ENCODE results near the gene CTSW.
A peak's percentile ranks its signal among the peaks of the same experiment; 100 is the strongest.
"Not testable (repeated sequence)": the region's sequence is repeated elsewhere in the genome, so short reads cannot be mapped to it uniquely, and the experiment has no call there.

The CTSW gene, protein sequence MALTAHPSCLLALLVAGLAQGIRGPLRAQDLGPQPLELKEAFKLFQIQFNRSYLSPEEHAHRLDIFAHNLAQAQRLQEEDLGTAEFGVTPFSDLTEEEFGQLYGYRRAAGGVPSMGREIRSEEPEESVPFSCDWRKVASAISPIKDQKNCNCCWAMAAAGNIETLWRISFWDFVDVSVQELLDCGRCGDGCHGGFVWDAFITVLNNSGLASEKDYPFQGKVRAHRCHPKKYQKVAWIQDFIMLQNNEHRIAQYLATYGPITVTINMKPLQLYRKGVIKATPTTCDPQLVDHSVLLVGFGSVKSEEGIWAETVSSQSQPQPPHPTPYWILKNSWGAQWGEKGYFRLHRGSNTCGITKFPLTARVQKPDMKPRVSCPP

DNA sequence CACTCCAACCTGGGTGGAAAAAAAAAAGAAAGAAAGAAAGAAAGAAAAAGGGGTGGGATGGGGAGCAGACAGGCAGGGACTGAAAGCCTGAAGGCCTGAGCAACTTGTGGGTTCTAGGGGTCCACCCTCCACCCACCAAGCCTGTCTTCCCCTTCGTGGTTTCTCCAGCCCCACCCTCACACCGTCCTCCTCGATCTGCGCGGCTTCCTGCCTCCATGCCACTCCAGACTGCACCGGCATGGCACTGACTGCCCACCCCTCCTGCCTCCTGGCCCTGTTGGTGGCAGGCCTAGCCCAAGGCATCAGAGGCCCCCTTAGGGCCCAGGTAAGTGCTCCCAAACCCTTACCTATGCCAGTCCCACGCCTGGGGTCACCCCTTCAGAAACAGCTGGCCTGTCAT is at the start of gene CTSW:
TSS of gene CTSW (plus strand) at position 221 of the 400 bp plus-strand sequence. CDS start at position 239, 18 bp downstream.
- no peak for FAIRE-seq
- DNase-seq (ENCODE audit: extremely low spot score, insufficient read length, low read depth) = no peak

DNA sequence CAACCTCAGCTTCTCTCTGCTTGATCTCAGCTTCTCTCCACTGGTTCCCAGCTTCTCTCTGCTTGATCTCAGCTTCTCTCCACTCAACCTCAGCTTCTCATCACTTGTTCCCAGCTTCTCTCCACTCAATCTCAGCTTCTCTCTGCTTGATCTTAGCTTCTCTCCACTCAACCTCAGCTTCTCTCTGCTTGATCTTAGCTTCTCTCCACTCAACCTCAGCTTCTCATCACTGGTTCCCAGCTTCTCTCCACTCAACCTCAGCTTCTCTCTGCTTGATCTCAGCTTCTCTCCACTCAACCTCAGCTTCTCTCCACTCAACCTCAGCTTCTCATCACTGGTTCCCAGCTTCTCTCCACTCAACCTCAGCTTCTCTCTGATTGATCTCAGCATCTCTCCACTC is 47.4 kb upstream of the CTSW start:
- FAIRE-seq; DNase-seq (ENCODE audit: extremely low spot score, insufficient read length, low read depth): not testable (repeated sequence)

DNA sequence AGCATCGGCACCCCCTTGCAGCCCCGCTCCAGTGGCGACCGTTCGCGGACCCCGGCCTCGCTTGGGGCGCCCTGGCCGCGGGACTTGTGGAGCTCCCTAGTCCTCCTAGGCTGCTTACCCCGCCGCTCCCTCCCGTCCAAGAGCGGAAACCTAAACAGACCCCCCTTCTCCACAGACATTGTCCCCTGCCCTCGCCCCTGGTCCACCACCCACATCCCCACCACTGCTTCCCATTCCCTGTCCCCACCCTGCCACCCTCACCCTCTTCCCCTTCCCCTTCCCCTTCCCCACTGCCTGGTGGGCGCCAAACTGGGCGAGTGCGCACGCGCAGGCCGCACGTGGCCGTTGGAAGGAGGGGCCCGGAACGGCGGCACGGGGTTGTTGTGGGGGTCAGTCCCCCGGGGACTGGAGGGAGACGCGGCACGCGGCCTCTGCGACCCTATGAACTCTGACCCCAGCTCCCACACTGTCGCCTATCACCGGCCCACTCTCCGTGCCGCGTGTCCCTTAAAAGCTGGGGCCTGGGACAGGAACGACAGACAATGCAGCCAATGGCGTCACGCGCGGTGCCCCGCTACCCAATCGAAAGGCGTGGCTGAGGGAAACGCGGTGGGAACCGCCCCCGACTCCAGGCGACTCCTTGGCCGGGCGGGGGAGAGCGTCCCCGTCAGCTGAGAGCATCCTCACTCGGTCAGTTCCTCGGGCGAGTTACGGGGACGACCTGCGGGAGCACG is 46.2 kb upstream of the CTSW start, which contains the start of gene SNX32:
TSS of gene SNX32 (plus strand) at position 667 of the 734 bp plus-strand sequence. CDS start 103 bp downstream, outside the sequence.
- FAIRE-seq (peak; percentile 98), DNase-seq (ENCODE audit: extremely low spot score, insufficient read length, low read depth) (peak; percentile 99)

GRCh38 chr11:65834202-65834601 is 45.4 kb upstream of the CTSW start:
- DNase-seq (ENCODE audit: extremely low spot score, insufficient read length, low read depth) (no peak), FAIRE-seq (no peak)

DNA sequence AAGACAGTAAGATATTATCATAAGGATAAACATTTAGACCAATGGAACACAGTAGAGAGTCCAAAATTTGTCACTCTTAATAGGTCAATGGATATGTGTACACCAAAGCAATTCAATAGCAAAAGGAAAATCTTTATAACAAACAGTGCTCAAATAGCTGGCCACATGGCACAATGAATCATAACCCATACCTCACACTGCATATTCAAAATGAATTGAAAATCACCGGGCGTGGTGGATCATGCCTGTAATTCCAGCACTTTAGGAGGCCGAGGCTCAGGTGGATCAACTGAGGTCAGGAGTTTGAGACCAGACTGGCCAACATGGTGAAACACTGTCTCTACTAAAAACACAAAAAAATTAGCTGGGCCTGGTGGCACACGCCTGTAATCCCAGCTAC is 37.5 kb upstream of the CTSW start:
- FAIRE-seq (no peak), DNase-seq (ENCODE audit: extremely low spot score, insufficient read length, low read depth) (no peak)

DNA sequence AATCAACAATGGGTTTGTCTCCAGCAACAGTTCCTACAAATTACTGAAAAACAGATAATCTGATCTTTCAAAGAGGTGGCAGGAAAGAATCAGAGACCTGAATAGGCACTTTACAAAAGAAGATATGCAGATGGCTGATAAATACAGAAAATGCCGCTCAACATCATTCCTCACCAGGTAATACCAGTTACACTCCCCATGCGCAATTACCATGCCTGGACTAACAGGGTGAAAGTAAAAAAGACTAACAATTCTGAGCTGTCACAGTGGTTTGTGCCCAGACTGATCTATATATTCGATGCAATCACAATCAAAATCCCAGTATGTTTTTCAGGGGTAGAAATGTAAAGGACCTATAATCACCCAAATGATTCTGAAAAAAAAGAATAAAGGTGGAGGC is 35.8 kb upstream of the CTSW start:
- no peak for FAIRE-seq

DNA sequence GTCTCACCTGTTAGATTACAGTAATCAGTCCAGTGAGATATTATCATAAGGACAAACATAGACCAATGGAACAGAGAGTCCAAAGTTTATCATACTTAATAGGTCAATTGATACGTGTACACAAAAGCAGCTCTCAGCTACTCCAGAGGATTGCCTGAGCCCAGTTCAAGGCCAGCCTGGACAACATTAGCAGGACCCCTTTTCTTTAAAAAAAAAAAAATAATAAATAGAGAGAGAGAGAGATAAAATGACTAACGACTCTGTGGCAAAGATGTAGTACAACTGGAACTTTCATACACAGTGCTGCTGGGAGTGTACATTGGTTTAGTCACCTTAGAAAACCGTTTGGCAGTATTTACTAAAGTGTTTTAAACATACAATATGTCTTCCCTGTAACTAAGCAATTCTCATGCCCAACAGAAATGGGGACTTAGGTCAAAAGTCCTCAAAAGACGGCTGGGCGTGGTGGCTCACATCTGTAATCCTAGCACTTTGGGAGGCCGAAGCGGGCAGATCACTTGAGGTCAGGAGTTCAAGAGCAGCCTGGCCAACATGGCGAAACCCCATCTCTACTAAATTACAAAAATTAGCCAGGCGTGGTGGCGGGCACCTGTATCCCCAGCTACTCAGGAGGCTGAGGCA is 35.3 kb upstream of the CTSW start:
- FAIRE-seq = no peak

More for the DNA sequence above, 35.8 kb upstream of the CTSW start:
- DNase-seq (ENCODE audit: extremely low spot score, insufficient read length, low read depth) = no peak

GRCh38 chr11:65847746-65848145 is 31.9 kb upstream of the CTSW start:
- FAIRE-seq = no peak
- DNase-seq (ENCODE audit: extremely low spot score, insufficient read length, low read depth) = no peak

More for the DNA sequence above, 35.3 kb upstream of the CTSW start:
- DNase-seq (ENCODE audit: extremely low spot score, insufficient read length, low read depth) = no peak

- DNase-seq (ENCODE audit: extremely low spot score, insufficient read length, low read depth); FAIRE-seq: not testable (repeated sequence)
These were observed 30.9 kb upstream of the CTSW start for GRCh38 chr11:65848693-65849092.

DNA sequence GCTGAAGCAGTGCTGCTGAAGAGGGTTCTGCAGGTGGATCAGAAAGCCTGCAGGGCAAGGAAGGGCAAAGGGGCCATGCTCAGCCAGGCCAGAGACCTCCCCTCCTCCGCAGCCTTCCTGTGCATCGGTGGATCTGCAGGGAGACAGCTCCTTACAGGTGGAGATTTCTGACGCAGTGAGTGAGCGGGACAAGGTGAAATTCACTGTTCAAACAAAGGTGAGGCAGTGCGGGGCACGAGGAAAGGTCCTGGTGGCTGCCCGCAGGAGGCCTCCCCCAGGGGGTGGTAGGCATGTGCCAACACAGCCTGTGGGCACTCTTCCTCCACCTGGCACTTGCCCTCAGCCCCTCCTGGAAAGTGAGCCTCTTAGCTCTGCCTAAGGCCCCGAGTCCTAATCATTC is 30.3 kb upstream of the CTSW start:
- no peak for DNase-seq (ENCODE audit: extremely low spot score, insufficient read length, low read depth)
- FAIRE-seq = no peak

DNA sequence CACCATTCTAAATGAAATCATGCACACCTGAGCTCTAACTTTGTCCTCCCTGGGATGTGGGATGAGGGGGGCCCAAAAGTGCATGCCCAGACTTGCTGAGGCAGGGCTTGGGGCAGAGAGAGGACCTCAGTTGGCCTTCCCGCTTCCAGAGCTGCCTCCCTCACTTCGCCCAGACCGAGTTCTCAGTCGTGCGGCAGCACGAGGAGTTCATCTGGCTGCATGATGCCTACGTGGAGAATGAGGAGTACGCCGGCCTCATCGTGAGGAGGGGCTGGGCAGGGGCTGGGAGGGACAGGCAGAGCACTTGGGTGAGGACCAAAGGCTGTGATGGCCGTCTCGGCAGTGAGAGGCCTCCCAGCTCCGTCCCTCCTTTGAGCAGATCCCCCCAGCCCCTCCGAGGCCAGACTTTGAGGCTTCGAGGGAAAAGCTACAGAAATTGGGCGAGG is 29.8 kb upstream of the CTSW start:
- FAIRE-seq = no peak
- DNase-seq (ENCODE audit: extremely low spot score, insufficient read length, low read depth) = no peak

- DNase-seq (ENCODE audit: extremely low spot score, insufficient read length, low read depth) = no peak
- no peak for FAIRE-seq
These were observed 29.2 kb upstream of the CTSW start for GRCh38 chr11:65850217-65851082.

GRCh38 chr11:65851083-65851579 is 28.5 kb upstream of the CTSW start:
- FAIRE-seq (no peak), DNase-seq (ENCODE audit: extremely low spot score, insufficient read length, low read depth) (no peak)

GRCh38 chr11:65851811-65852507 is 27.7 kb upstream of the CTSW start:
- FAIRE-seq (no peak), DNase-seq (ENCODE audit: extremely low spot score, insufficient read length, low read depth) (no peak)

DNA sequence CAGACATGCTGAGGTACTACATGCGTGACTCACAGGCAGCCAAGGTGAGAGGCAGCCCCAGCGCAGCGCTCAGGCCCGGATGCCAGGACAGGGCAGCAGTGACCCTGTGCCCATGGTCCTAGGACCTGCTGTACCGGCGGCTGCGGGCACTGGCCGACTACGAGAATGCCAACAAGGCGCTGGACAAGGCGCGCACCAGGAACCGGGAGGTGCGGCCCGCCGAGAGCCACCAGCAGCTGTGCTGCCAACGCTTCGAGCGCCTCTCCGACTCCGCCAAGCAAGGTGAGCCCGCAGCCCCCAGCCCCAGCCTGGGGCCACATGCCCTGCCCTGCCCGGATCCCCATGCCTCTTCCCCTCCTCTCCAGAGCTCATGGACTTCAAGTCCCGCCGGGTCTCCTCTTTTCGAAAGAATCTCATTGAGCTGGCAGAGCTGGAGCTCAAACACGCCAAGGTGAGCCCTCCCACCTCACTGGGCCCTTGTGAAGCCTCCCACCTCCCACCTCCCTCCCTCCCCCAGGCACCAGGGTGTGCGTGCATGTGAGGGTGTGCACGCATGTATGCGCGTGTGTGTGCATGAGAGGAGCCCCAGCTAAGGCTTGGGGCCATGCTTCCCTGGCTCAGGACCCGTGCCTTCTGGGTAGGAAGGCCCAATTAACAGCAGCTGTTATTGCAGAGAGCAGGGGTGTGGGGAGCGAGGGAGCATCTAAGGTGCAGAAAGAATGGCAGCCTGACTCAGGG is 27.0 kb upstream of the CTSW start:
- FAIRE-seq (no peak), DNase-seq (ENCODE audit: extremely low spot score, insufficient read length, low read depth) (no peak)

DNA sequence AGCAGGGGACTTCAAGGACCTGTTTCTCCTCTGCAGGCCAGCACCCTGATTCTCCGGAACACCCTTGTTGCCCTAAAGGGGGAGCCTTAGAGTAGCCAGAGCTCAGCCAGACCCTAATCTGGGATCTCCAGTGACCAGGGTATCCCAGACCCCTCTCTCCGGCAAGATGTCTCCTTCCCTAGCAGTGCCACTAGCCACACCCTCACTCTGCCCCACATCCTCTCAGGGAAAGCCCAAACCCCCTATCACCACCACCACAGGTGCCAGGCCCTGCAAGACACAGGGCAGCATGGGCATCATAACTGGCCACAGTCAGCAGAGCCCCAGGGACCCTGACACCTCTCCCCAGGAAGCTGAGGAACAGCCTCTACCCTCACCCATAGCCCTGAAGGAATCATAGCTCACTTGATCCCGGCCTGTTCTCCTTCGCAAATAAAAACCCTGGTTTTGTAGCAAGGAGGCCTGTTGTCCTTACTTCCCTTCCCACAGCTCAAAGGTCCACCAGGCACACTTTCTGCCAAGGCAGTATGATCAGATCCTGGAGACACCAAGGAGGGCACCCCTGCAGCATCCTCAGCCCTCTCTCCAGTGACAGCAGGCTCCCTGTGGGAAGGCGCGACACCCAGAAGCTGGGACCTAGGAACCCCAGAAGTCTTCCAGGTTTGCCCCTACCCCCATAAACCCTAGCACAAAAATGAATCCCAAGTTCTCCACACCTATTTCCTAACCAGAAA is 26.2 kb upstream of the CTSW start:
- no peak for DNase-seq (ENCODE audit: extremely low spot score, insufficient read length, low read depth)
- no peak for FAIRE-seq

DNA sequence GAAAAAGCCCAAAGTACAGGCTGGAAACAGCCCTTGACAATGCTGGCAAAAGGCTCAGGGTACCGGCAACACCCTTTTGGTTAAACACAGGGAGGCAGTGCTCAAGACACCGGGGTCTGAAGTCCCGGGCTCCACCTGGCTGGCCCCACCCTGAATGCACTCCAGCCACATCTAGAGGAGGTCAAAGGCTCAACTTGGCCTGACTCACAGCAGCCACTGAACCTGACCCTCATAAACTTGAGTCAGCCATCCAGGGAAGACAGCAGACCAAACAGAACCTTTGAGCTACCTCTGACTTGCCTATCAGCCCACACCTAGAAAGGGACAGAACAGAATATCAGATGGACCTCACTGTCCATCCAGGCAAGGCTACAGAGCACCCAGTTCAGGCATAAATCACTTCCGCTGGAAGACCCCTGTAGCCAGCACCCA is 25.5 kb upstream of the CTSW start:
- FAIRE-seq = no peak
- no peak for DNase-seq (ENCODE audit: extremely low spot score, insufficient read length, low read depth)

Data from GM18507 (cell line).